BJ (cell line): ENCODE results near the gene SPACA5. TPM values are rescaled to one million over a fixed set of nuclear protein-coding genes. Genes with fewer than 3 reads are reported as not detected.
"Not testable (repeated sequence)": the region's sequence is repeated elsewhere in the genome, so short reads cannot be mapped to it uniquely, and the experiment has no call there.

Source experiments
- CTCF ChIA-PET: fragments of 350-600 bp; formaldehyde crosslinking; extraction: SDS; loops from one replicate; lab custom pipeline; 2021; ENCODE audit warnings: antibody characterized with exemption, inconsistent platforms; lab: Yijun Ruan, JAX
- POLR2A ChIA-PET: fragments of 300-600 bp; sonication (Branson Sonifier 250); formaldehyde crosslinking; extraction: SDS; loops from one replicate; lab custom pipeline; 2021; ENCODE audit warnings: antibody characterized with exemption; lab: Charles Lee
- DNase-seq: peaks from one replicate; pipeline ENCODE4 v3.0.0-alpha.2; 2011; ENCODE audit warnings: low read depth
- H3K27me3 ChIP-seq: 2 replicates; pipeline ENCODE4 v1.6.0; 2011; ENCODE audit warnings: low read length; ENCODE audit not compliant: control insufficient read depth, insufficient read depth
- H3K36me3 ChIP-seq: 2 replicates; pipeline ENCODE4 v1.5.1; 2011; ENCODE audit warnings: low read length; ENCODE audit not compliant: control insufficient read depth, insufficient read depth
- H3K4me3 ChIP-seq: 2 replicates; pipeline ENCODE4 v1.5.1; 2011; ENCODE audit warnings: low read depth, mild to moderate bottlenecking, control low read depth, low read length
- CTCF ChIP-seq: IDR thresholded peaks from 2 replicates; pipeline ENCODE4 v1.5.1; 2011; ENCODE audit warnings: low read depth, mild to moderate bottlenecking, control low read depth, inconsistent platforms, low read length, moderate library complexity; ENCODE audit not compliant: insufficient read depth
- polyA plus RNA-seq: library from polyadenylated mRNA; depleted of rRNA; stranded (reverse); fragments of >200 nt; gene quantifications from 2 replicates; pipeline ENCODE4 v1.2.3, GENCODE V29; 2011

Gene SPACA5
- polyA plus RNA-seq, 1 experiment: not detected

- Histone ChIP-seq H3K36me3 (no peaks in the 10 kb centered on the region), H3K4me3 (no peak overlapping the region), H3K27me3 (no peaks in the 10 kb centered on the region)
- CTCF ChIA-PET: interaction anchor here (0.6 to 3.0 kb wide), 6 partner anchors 14 to 487 kb away, joined by 3 to 32 read pairs (median 5); no protein-coding TSS in a partner anchor
- no peak for TF ChIP-seq CTCF
- no peak for DNase-seq
- POLR2A ChIA-PET: no interaction called here
These were observed 21.3 kb downstream of the SPACA5 start for GRCh38 chrX:48028091-48028490.

GRCh38 chrX:48030237-48030636 is 23.4 kb downstream of the SPACA5 start:
- CTCF ChIA-PET: interaction anchor here (0.6 to 1.1 kb wide), 2 partner anchors 17 to 1150 kb away, joined by 3 read pairs; no protein-coding TSS in a partner anchor
- POLR2A ChIA-PET: no interaction called here

GRCh38 chrX:48030641-48031173 is 23.9 kb downstream of the SPACA5 start:
- DNase-seq, H3K4me3 ChIP-seq, H3K36me3 ChIP-seq, H3K27me3 ChIP-seq, POLR2A ChIA-PET: not testable (repeated sequence)
- CTCF ChIA-PET: interaction anchor here (1.1 kb wide), 1 partner anchor 17 kb away, joined by 3 read pairs; no protein-coding TSS in a partner anchor

More at GRCh38 chrX:48030237-48030636, 23.4 kb downstream of the SPACA5 start:
- Histone ChIP-seq H3K27me3 (no peaks in the 10 kb centered on the region), H3K36me3 (no peaks in the 10 kb centered on the region), H3K4me3 (no peak overlapping the region)
- DNase-seq: no peak
- no peak for TF ChIP-seq CTCF

- Histone ChIP-seq H3K36me3 (no peaks in the 10 kb centered on the region), H3K27me3 (no peaks in the 10 kb centered on the region; the same call in 1 of the 2 replicates), H3K4me3 (no peak overlapping the region)
- CTCF ChIA-PET: interaction anchor here (2.1 kb wide), 1 partner anchor 9 kb away, joined by 6 read pairs; no protein-coding TSS in a partner anchor
- DNase-seq: no peak
- POLR2A ChIA-PET: no interaction called here
- TF ChIP-seq CTCF: no peak
These were observed 29.1 kb downstream of the SPACA5 start for GRCh38 chrX:48035891-48036290.

- DNase-seq: no peak
- Histone ChIP-seq H3K27me3 (no peaks in the 10 kb centered on the region), H3K36me3 (no peaks in the 10 kb centered on the region), H3K4me3 (no peak overlapping the region)
- ChIA-PET CTCF (interaction anchor here (2.8 kb wide), 1 partner anchor 16 kb away, joined by 6 read pairs; no protein-coding TSS in a partner anchor), POLR2A (no interaction called here)
- no peak for TF ChIP-seq CTCF
These were observed 36.3 kb downstream of the SPACA5 start for GRCh38 chrX:48043056-48043455.
